HG02938 (cell line): ENCODE data around the gene NSUN2.
"Not testable (repeated sequence)": the region's sequence is repeated elsewhere in the genome, so short reads cannot be mapped to it uniquely, and the experiment has no call there.

Source experiments
- ATAC-seq: cut with Tn5 transposase; IDR thresholded peaks from one replicate; pipeline ENCODE4 v1.9.1; 2021; ENCODE audit warnings: mild to moderate bottlenecking, moderate library complexity; ENCODE audit not compliant: unreplicated experiment

NSUN2 gene

DNA sequence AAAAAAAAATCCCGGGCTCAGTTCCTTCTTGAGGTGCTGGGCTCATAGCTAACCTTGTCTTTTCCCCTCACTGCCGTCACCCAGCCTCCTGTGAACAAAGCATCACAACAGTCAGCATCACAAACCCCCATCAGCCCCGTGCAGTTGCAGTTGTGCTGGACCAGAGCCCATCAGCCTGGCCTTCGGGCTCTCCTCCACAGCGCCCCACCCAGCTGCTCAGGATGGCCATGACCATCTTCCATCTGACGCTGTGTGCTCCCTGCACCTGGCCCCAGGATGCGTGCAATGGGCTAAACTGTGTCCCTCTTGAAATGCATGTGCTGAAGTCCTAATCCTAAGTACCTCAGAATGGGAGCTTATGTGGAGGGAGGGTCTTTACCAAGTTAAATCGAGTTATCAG lies 48.1 kb downstream of the NSUN2 start:
- no peak for ATAC-seq

- no peak for ATAC-seq
Measured at GRCh38 chr5:6584101-6584645, 48.7 kb downstream of the NSUN2 start.

DNA sequence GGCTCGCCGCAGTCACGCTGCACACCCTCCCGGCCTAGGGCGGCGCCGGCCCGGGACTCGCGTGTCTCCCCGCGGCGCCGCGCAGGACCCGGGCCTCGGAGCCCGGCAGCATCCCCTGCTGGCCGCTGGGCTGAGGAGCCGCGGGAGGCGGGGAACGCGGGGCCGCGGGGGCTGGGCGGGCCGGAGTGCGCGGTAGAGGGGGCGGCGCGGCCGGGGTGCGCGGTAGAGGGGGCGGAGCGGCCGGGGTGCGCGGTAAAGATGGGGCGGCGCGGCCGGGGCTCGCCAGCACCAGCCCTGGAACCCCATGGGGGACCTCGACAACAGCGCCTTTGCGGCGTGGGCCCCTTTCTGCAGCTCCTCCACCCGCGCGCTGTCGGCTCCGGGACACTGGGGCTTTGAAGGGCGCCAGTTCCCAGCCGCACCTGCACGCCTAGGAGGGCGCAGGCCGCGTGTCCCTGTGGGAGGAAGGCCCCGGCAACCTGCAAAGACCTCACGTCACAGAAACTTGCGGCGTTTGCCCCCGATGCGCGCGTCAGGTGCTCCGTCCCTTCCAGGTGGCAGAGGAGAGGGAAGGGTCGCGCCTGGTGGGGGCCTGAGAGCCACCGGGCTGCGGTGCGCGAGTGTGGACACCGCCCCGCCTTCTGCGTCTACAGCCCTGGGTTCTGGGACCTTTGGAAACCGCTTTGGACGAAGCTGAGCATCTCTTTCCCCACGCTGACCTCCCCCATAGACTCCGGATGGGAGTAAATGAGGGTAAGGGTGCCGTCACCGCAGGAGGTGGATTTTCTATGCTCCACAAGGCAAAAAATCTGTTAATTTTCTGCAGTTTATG lies 49.6 kb downstream of the NSUN2 start:
- no peak for ATAC-seq

DNA sequence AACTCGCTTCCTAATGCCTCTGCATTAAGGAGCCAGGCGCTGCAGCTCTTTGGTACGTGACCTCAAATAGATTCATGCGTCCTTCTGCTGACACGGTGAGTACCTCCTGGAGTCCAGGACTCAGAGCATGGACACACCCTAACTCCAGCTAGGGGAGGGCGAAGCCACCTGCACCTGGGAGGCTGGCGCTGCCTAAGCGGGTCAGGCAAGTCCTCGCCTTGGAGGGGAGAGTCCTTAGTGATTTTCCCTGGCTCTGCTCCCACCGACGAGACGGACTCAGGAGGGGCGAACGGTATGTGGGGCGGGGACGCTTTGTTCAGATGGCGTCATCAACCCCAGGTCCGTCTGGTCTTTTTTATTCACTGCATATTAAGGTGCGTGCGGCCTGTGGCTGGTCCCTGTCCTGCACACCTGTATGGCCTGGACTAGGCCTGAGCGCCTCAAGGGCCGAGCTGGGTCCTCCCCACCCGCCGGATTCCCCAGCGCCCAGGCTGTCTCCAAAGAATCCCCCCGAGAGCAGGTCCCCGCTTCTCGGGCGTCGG lies 50.3 kb downstream of the NSUN2 start:
- ATAC-seq: no peak

- no peak for ATAC-seq
Measured at GRCh38 chr5:6581559-6582426, 51.1 kb downstream of the NSUN2 start.

DNA sequence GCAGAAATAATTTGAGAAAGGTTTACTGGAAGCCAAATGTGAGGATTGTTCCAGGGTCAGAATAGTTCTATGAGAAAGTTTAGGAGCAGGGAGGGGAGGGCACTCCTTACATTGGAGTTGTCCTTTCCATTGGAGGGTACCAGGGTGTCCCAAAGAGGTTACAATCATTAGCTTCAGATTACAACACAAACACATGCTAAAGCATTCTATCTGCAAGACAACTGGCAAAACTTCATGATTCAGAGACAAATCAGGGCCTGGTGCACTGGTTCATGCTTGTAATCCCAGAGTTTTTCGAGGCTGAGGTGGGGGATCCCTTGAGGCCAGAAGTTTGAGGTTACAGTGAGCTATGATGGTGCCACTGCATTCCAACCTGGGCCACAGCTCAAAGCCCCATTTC lies 51.8 kb downstream of the NSUN2 start:
- ATAC-seq: no peak

DNA sequence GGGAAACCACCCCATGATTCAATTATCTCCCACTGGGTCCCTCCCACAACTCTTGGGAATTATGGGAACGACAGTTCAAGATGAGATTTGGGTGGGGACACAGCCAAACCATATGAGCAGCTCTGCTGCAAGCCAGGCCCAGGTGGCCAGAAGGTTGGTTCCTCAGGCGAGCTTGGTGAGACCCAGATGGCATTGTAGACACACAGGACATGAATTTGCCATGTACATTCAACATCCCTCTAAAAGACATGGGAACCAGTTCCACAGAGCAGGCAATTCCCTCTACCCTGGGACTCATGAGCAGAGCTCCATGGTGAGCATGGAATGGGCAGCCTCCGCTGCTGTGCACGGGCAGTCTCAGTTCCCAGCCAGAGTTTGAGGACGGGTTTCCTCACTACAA lies 53.3 kb downstream of the NSUN2 start:
- ATAC-seq: no peak

- no peak for ATAC-seq
Measured at GRCh38 chr5:6578676-6579343, 54.0 kb downstream of the NSUN2 start.

DNA sequence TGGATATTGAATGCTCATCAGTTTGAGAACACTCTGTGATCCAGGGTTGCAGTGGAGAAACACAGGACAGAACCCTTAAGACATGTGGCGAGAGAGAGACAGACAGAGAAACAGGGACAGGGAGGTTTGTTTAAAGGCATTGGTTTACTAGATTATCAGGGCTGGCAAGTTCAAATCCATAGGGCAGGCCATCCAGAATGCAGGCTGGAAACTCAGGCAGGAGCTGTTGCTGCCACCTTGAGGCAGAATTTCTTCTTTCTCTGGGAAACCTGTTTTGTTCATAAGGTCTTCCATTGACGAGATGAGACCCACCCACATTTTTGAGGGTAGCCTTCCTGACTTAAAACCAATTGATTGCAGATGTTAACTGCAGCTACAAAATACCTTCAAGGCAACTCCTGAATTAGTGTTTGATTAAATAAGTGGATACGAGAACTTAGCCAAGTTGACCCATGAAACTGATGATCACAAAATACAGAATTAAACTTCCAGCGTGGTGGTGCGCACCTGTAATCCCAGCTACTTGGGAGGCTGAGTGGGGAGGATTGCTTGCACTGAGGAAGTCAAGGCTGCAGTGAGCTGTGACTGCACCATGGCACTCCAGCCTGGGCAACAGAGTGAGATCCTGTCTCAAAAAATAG lies 55.9 kb downstream of the NSUN2 start:
- no peak for ATAC-seq

- ATAC-seq: no peak
Measured at GRCh38 chr5:6574537-6575245, 58.2 kb downstream of the NSUN2 start.

DNA sequence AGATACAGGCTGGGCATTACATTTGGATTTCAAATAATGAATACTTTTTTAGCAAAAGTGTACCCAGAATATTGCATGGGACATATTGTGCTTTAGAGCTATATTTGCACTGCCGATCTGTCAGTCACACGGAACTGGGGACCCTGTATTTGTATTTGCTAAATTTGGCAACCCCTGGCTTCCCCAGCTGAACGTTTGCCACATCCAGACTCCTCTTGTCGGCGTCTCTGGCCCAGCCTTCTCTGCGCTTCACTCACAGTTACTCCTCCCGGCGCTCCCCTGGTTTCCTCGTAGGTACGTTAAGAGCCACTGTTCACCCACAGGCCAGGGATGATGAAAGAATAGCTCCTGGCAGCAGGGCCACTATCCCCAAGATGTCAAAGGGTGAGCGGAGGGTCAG lies 58.7 kb downstream of the NSUN2 start:
- no peak for ATAC-seq

DNA sequence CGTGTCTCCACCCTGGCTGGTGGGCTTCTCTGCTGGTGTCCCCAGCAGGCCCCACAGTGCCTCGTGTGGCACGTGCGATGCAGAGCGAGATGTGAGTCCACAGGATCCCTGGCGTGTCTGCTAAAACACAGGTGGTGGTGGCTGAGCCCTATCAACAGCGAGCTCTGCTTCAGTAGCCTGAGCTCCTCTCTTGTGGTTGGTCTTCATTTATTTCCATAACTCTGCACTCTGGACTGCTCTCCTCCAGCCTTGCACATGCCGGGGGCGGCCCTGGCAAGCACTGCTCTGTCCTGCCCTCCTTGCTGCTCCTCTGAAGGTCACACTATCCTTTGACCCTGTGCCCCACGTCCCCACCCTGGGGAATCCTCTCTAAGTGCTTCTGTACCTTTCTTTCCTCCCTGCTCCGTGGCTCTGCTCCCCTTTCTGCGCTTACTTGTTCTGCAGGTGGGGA lies 59.2 kb downstream of the NSUN2 start:
- ATAC-seq: no peak

- ATAC-seq: no peak
Measured at GRCh38 chr5:6572825-6573380, 59.9 kb downstream of the NSUN2 start.

GRCh38 chr5:6572086-6572824 lies 60.6 kb downstream of the NSUN2 start:
- ATAC-seq: no peak

DNA sequence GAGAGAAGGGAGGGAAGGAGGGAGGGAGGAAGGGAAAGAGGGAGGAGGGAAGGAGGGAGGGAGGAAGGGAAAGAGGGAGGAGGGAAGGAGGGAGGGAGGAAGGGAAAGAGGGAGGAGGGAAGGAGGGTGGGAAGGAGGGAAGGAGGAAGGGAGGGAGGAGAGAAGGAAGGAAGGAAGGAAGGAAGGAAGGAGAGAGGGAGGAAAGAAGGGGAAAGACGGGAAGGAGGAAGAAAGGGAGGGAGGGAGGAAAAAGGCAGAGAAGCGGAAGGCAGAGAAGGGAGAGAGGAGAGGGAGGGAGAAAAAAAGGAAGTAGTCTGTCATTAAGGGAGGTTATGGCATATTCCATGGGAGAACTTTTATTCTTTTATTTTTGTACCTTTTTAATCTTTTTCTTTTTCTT lies 61.2 kb downstream of the NSUN2 start:
- ATAC-seq: not testable (repeated sequence)

DNA sequence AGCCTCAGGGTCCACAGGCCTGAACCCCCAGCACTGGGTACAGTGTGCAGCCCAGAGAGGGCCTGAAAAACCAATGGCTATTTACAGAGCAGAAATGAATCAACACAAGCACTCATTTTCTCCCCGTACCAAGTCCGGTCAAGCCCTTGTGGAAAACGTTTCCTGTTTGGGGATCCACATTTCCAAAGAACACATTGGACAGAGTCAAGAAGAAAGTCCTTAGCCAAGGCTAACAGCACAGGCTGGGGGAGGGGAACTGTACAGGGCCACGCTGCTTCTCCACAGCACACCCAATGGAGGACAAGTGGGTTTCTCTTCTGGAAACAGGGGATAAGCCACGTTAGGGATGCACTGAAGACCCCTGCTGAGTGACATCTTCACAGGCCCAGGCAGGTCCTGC lies 62.3 kb downstream of the NSUN2 start:
- ATAC-seq: no peak

- no peak for ATAC-seq
Measured at GRCh38 chr5:6568889-6569288, 64.0 kb downstream of the NSUN2 start.

- ATAC-seq: no peak
Measured at GRCh38 chr5:6568383-6568782, 64.5 kb downstream of the NSUN2 start.

- no peak for ATAC-seq
Measured at GRCh38 chr5:6567835-6568234, 65.0 kb downstream of the NSUN2 start.
